HepG2 (cell line): ENCODE results near the gene PRR12. TPM values are rescaled to one million over a fixed set of nuclear protein-coding genes. Genes with fewer than 3 reads are reported as not detected.

Experiments
- ASH2L ChIP-seq: fragments of 300-600, 200-600 bp; sonication (generic); IDR thresholded peaks from 2 replicates; pipeline ENCODE4 v1.7.0; 2017; ENCODE audit warnings: low read depth, mild to moderate bottlenecking, moderate library complexity, mixed read lengths, low read length; ENCODE audit not compliant: insufficient read length
- FIP1L1 ChIP-seq: fragments of 200-400 bp; formaldehyde crosslinking; IDR thresholded peaks from 2 replicates; pipeline ENCODE4 v1.6.1; 2018; ENCODE audit warnings: low read depth, mild to moderate bottlenecking, low read length, moderate library complexity, borderline replicate concordance; ENCODE audit not compliant: insufficient read depth
- KLF15 ChIP-seq: sonication (generic); formaldehyde crosslinking; IDR thresholded peaks from 2 replicates; pipeline ENCODE4 v1.8.1; 2023; ENCODE audit warnings: borderline replicate concordance, mild to moderate bottlenecking, inconsistent platforms, missing genetic modification reagents, mixed read lengths
- MNT ChIP-seq: fragments of 450-650 bp; IDR thresholded peaks from 2 replicates; pipeline ENCODE4 v1.6.1; 2016
- NBN ChIP-seq: fragments of 450-650 bp; conservative IDR thresholded peaks from 2 replicates; pipeline ENCODE4 v1.6.1; 2017
- NFKBIZ ChIP-seq: IDR thresholded peaks from 2 replicates; pipeline ENCODE4 v1.6.1; 2018; ENCODE audit warnings: missing genetic modification reagents, missing compliant biosample characterization
- PHF20 ChIP-seq: sonication (generic); formaldehyde crosslinking; IDR thresholded peaks from 2 replicates; pipeline ENCODE4 v1.5.0; 2020; ENCODE audit warnings: mild to moderate bottlenecking, missing genetic modification reagents
- RCOR2 ChIP-seq: IDR thresholded peaks from 2 replicates; pipeline ENCODE4 v1.6.1; 2016; ENCODE audit warnings: missing biosample characterization, missing genetic modification reagents
- SIN3B ChIP-seq: fragments of 150-350 bp; IDR thresholded peaks from 2 replicates; pipeline ENCODE4 v1.6.1; 2014; ENCODE audit warnings: low read length
- SP5 ChIP-seq: IDR thresholded peaks from 2 replicates; pipeline ENCODE4 v1.6.1; 2016; ENCODE audit warnings: low read depth, borderline replicate concordance
- TEAD3 ChIP-seq: optimal IDR thresholded peaks from 2 replicates; pipeline ENCODE3; 2016; ENCODE audit warnings: borderline replicate concordance
- ZBED4 ChIP-seq: sonication (generic); formaldehyde crosslinking; IDR thresholded peaks from 2 replicates; pipeline ENCODE4 v1.4.0; 2020; ENCODE audit warnings: missing genetic modification reagents, borderline replicate concordance
- polyA plus RNA-seq, 8 experiments: library from polyadenylated mRNA; depleted of rRNA in 3 of 8; stranded (reverse) in 7 of 8; unstranded in 1 of 8; fragments of >200 nt; fragmentation: Illumina TruSeq in 4 of 8; extraction: Trizol in 4 of 8; gene quantifications; 2 replicates each; pipeline versions ENCODE4 v1.2.1 to v1.2.3, GENCODE V29; 2011 to 2016; ENCODE audit warnings: low read depth in 4 of 8, missing spikeins in 1 of 8, mixed read lengths in 1 of 8; ENCODE audit not compliant: insufficient read depth in 1 of 8
- total RNA-seq, 5 experiments: library from RNA; depleted of rRNA; stranded (reverse); fragments of >200 nt; fragmentation: Illumina TruSeq; extraction: Trizol; gene quantifications; 2 replicates each; pipeline ENCODE4 v1.2.3, GENCODE V29; 2016; ENCODE audit warnings: low read depth in 1 of 5
- TF ChIP-seq, protein P1 (sequence below): IDR thresholded peaks from 2 replicates; pipeline ENCODE4 v1.6.1; 2016; ENCODE audit warnings: missing genetic modification reagents, missing compliant biosample characterization
- TF ChIP-seq, protein P2 (sequence below): sonication (generic); formaldehyde crosslinking; IDR thresholded peaks from 2 replicates; pipeline ENCODE4 v1.8.1; 2023; ENCODE audit warnings: mild to moderate bottlenecking, moderate library complexity, missing genetic modification reagents
- TF ChIP-seq, protein P3 (sequence below): sonication (generic); formaldehyde crosslinking; IDR thresholded peaks from 2 replicates; pipeline ENCODE4 v1.9.0; 2021; ENCODE audit warnings: missing genetic modification reagents, borderline replicate concordance
- TF ChIP-seq, protein P4 (sequence below): sonication (generic); formaldehyde crosslinking; IDR thresholded peaks from 2 replicates; pipeline ENCODE4 v1.5.0; 2020; ENCODE audit warnings: mild to moderate bottlenecking, missing genetic modification reagents

The PRR12 gene
- total and polyA plus RNA-seq, 2 of the 13 experiments (the other 11 are each of a cell fraction or from before 2014, with no cell fraction given) = 0.62 to 1.5 TPM

GRCh38 chr19:49665351-49666119 lies 74.6 kb downstream of the PRR12 start, which contains the start of the genes BCL2L12 and IRF3 (continued):
- TF ChIP-seq ZBED4 (CRISPR knock-in tag) = 0 out of 2 replicates have a peak, but pooled peaks have one; percentile 55
- TF ChIP-seq, protein P1, sequence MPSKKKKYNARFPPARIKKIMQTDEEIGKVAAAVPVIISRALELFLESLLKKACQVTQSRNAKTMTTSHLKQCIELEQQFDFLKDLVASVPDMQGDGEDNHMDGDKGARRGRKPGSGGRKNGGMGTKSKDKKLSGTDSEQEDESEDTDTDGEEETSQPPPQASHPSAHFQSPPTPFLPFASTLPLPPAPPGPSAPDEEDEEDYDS = peak; percentile 45; the same call in 1 of the 2 replicates
- TF ChIP-seq, protein P2, sequence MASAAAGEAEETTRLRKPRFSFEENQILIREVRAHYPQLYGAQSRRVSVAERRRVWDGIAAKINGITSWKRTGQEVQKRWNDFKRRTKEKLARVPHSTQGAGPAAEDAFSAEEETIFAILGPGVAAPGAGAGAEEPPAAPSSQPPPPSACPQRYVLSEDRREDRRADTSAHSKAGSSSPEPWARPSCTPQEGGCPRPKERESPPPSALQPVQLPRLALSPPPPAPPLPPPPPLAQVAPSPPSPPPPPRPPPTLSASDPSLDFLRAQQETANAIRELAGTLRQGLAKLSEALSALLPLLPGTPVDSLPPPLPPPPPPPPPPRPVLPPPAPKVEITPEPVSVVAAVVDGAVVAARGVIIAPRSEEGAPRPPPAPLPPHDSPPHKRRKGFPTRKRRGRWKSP (CRISPR knock-in tag) = 0 out of 2 replicates have a peak, but pooled peaks have one; percentile 28
- no peak for TF ChIP-seq KLF15 (CRISPR knock-in tag)
- 0 out of 2 replicates have a peak, but pooled peaks have one; percentile 11 for TF ChIP-seq MNT
- TF ChIP-seq, protein P3, sequence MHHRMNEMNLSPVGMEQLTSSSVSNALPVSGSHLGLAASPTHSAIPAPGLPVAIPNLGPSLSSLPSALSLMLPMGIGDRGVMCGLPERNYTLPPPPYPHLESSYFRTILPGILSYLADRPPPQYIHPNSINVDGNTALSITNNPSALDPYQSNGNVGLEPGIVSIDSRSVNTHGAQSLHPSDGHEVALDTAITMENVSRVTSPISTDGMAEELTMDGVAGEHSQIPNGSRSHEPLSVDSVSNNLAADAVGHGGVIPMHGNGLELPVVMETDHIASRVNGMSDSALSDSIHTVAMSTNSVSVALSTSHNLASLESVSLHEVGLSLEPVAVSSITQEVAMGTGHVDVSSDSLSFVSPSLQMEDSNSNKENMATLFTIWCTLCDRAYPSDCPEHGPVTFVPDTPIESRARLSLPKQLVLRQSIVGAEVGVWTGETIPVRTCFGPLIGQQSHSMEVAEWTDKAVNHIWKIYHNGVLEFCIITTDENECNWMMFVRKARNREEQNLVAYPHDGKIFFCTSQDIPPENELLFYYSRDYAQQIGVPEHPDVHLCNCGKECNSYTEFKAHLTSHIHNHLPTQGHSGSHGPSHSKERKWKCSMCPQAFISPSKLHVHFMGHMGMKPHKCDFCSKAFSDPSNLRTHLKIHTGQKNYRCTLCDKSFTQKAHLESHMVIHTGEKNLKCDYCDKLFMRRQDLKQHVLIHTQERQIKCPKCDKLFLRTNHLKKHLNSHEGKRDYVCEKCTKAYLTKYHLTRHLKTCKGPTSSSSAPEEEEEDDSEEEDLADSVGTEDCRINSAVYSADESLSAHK (CRISPR knock-in tag) = no peak
- TF ChIP-seq, protein P4, sequence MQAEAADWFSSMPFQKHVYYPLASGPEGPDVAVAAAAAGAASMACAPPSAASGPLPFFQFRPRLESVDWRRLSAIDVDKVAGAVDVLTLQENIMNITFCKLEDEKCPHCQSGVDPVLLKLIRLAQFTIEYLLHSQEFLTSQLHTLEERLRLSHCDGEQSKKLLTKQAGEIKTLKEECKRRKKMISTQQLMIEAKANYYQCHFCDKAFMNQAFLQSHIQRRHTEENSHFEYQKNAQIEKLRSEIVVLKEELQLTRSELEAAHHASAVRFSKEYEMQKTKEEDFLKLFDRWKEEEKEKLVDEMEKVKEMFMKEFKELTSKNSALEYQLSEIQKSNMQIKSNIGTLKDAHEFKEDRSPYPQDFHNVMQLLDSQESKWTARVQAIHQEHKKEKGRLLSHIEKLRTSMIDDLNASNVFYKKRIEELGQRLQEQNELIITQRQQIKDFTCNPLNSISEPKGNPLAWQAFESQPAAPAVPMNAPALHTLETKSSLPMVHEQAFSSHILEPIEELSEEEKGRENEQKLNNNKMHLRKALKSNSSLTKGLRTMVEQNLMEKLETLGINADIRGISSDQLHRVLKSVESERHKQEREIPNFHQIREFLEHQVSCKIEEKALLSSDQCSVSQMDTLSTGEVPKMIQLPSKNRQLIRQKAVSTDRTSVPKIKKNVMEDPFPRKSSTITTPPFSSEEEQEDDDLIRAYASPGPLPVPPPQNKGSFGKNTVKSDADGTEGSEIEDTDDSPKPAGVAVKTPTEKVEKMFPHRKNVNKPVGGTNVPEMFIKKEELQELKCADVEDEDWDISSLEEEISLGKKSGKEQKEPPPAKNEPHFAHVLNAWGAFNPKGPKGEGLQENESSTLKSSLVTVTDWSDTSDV (CRISPR knock-in tag) = no peak
- peak; percentile 31 for TF ChIP-seq TEAD3 (CRISPR knock-in tag)
- peak; percentile 76; the same call in 1 of the 2 replicates for TF ChIP-seq SIN3B
- TF ChIP-seq PHF20 (CRISPR knock-in tag) = peak; percentile 72
- peak; percentile 47; the same call in 1 of the 2 replicates for TF ChIP-seq NFKBIZ (CRISPR knock-in tag)
- TF ChIP-seq FIP1L1 = no peak
- peak; percentile 51; the same call in 1 of the 2 replicates for TF ChIP-seq SP5
- TF ChIP-seq ASH2L = peak; percentile 65
- no peak for TF ChIP-seq RCOR2 (CRISPR knock-in tag)
- TF ChIP-seq NBN = no peak
